Measurements from ENCODE around the gene L2HGDH. TPM values are rescaled to one million over a fixed set of nuclear protein-coding genes. Genes with fewer than 3 reads are reported as not detected.

Gene L2HGDH
- total RNA-seq, 1 donor from 2014 or later: 7.7 TPM

- no peak for DNase-seq (ENCODE audit: low spot score)
Observed at GRCh38 chr14:50288146-50288545, 23.9 kb downstream of the L2HGDH start.

DNA sequence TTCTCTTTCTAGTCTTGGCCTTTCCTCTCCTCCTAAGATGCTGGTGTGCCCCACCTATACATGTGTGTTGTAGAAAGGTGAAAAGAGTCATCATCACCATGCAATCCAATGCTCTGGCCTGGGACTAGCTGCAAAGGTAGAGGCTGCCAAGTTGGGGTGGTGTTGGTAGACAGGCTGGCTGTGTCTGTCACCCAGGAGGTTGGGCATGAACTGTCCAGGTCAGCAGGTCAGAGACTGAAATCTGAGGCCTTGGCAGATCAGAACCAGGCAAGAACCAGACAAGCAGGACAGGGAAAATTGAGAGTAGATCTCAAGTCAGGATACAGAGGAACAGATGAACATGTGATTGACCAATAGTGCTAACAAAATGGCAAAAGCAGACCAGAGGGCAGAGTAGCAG lies 26.2 kb downstream of the L2HGDH start:
- DNase-seq (ENCODE audit: low spot score): no peak

DNA sequence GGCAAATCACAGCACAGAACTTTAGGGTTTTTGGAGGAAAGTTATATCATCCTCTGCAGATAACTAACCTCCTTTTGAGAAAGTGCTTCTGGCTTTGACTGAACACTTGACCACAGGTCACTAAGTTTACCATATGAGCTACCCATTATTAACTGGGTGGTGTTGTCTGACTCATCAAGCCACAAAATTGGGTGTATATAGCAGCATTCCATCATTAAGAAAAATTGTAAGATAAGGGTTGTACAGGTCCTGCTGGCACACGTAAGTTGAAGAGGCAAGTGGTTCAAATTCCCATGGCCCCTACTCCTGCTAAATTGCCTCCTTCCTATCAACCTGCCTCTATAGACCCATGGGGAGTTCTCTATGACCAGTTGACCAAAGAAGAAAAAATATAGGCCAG lies 39.5 kb downstream of the L2HGDH start:
- DNase-seq (ENCODE audit: low spot score): no peak

GRCh38 chr14:50270932-50271331 lies 41.1 kb downstream of the L2HGDH start:
- DNase-seq (ENCODE audit: low spot score): no peak

- DNase-seq (ENCODE audit: low spot score): no peak
Observed at GRCh38 chr14:50265029-50265428, 47.0 kb downstream of the L2HGDH start.

- DNase-seq (ENCODE audit: low spot score): no peak
Observed at GRCh38 chr14:50263321-50263720, 48.7 kb downstream of the L2HGDH start.

- DNase-seq (ENCODE audit: low spot score): no peak
Observed at GRCh38 chr14:50262865-50263264, 49.2 kb downstream of the L2HGDH start.

DNA sequence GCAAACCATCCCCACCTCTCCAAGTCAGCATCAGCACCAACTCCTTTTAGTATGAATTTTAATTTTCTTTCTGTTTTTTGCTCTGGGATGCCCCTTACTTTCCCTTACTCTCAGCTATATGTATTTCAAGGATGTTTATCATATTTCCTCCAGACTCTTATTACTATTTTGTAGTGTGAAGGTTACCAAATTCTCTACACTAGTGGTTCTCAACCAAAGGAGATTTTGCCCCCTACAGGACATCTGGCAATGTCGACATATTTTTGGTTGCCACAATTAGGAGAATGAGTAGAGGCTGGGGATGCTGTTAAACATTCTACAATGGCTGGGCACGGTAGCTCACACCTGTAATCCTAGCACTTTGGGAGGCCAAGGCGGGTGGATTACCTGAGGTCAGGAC lies 51.5 kb downstream of the L2HGDH start:
- DNase-seq (ENCODE audit: low spot score): no peak

- no peak for DNase-seq (ENCODE audit: low spot score)
Observed at GRCh38 chr14:50260072-50260471, 52.0 kb downstream of the L2HGDH start.

DNA sequence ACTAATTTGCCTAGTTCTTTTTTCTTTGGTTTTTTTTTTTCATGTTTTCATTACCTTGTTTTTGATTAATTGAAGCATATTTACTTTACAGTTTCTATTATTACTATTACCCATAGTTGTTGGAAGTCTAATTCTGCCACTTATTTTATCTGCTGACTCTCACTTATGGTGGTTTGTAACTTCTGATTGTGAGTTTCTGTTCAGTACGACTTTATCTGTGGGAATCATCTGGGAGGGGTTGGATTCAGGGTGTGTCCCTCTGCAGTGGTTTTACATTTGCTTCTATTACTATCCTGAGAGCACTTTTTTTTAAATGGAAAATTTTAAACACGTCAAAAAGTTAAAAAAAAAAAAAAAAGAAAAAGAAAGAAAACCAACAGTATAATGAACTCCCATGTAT lies 54.3 kb downstream of the L2HGDH start:
- DNase-seq (ENCODE audit: low spot score): no peak

- no peak for DNase-seq (ENCODE audit: low spot score)
Observed at GRCh38 chr14:50254248-50254647, 57.8 kb downstream of the L2HGDH start.

- DNase-seq (ENCODE audit: low spot score): no peak
Observed at GRCh38 chr14:50249136-50249775, 62.8 kb downstream of the L2HGDH start.

- no peak for DNase-seq (ENCODE audit: low spot score)
Observed at GRCh38 chr14:50247245-50247644, 64.8 kb downstream of the L2HGDH start.

DNA sequence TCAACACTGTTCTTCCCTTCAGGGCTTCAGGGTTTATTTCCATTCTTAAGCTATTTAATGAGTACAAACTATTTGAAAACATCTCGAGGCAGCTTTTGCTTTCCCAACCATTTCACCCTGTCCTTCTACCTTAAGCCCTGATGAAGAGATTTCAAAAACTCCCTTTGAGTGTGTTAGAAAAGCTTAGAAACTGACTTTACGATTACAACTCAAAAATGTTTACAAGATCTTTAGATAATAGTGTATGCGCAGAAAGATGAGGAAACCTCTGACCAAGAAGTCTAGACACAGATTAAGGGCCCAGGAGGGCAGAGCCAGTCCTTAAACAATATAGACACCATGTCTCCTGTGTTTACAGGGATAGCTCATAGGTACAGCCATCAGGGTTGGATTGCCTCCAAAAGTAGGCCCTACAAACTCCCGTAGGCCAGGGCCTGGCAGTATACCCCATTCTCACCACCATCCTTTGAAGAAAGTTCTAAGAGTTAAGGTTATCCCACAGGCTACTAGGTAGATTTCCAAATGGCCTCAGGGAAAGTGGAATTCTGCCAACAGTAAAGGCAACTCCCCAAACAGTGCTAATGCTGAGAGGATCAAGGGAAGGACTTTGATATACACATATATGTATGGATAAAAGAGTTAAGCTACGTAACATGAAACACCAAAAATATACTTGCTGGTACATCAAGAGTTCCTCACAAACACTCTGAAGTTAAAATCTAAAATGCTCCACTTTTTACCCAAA lies 69.3 kb downstream of the L2HGDH start:
- no peak for DNase-seq (ENCODE audit: low spot score)

GRCh38 chr14:50242096-50242495 lies 69.9 kb downstream of the L2HGDH start:
- DNase-seq (ENCODE audit: low spot score): no peak

DNA sequence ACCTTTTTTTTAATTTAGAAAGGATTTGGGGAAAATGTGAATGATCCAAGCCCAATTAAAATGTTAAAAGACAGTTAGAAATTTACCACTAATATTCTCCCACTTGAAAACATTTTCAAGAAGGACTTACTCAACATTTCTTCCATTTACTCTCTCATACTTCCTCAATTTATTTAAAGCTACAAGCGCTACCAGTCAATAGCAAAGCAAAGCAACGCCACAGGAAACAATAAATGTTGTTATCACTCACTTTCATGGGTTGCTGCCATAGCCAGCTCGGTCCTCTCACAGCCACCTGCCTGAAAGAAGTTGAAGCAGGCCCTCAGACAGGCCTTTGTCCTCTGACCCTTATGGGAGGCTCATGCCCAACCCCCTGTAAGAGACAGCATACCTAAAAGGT lies 74.6 kb downstream of the L2HGDH start:
- no peak for DNase-seq (ENCODE audit: low spot score)

- DNase-seq (ENCODE audit: low spot score): no peak
Observed at GRCh38 chr14:50233951-50234250, 78.1 kb downstream of the L2HGDH start.

GRCh38 chr14:50233166-50233950 lies 78.7 kb downstream of the L2HGDH start:
- DNase-seq (ENCODE audit: low spot score): no peak

- no peak for DNase-seq (ENCODE audit: low spot score)
Observed at GRCh38 chr14:50232276-50232642, 79.8 kb downstream of the L2HGDH start.

GRCh38 chr14:50231475-50232275 lies 80.4 kb downstream of the L2HGDH start, which contains the start of gene SOS2:
TSS of gene SOS2 (minus strand) at chr14:50231578. CDS start at chr14:50231283, 295 bp downstream.
- DNase-seq (ENCODE audit: low spot score): peak; percentile 84

GRCh38 chr14:50230701-50231474 lies 81.1 kb downstream of the L2HGDH start:
- DNase-seq (ENCODE audit: low spot score): peak; percentile 40

- DNase-seq (ENCODE audit: low spot score): no peak
Observed at GRCh38 chr14:50230401-50230700, 81.7 kb downstream of the L2HGDH start.

Measured in mucosa of gallbladder (tissue), 1 donor.